ENCODE data around the gene ADCY3.
A peak's percentile ranks its signal among the peaks of the same experiment; 100 is the strongest.
"Not testable (repeated sequence)": the region's sequence is repeated elsewhere in the genome, so short reads cannot be mapped to it uniquely, and the experiment has no call there.

The ADCY3 gene

GRCh38 chr2:24820175-24820513 is 99.9 kb downstream of the ADCY3 start:
- no peak for DNase-seq (ENCODE audit: extremely low read depth in 1 of 2, low read depth in 1 of 2)

- DNase-seq (ENCODE audit: extremely low read depth in 1 of 2, low read depth in 1 of 2): no peak
Observed at GRCh38 chr2:24819442-24820174, 100.4 kb downstream of the ADCY3 start.

- no peak for DNase-seq (ENCODE audit: extremely low read depth in 1 of 2, low read depth in 1 of 2)
Observed at GRCh38 chr2:24818721-24819167, 101.3 kb downstream of the ADCY3 start.

GRCh38 chr2:24816884-24817283 is 103.2 kb downstream of the ADCY3 start:
- no peak for DNase-seq (ENCODE audit: extremely low read depth in 1 of 2, low read depth in 1 of 2)

GRCh38 chr2:24816404-24816803 is 103.6 kb downstream of the ADCY3 start:
- no peak for DNase-seq (ENCODE audit: extremely low read depth in 1 of 2, low read depth in 1 of 2)

GRCh38 chr2:24815171-24815570 is 104.9 kb downstream of the ADCY3 start:
- no peak for DNase-seq (ENCODE audit: extremely low read depth in 1 of 2, low read depth in 1 of 2)

- no peak for DNase-seq (ENCODE audit: extremely low read depth in 1 of 2, low read depth in 1 of 2)
Observed at GRCh38 chr2:24814516-24814915, 105.5 kb downstream of the ADCY3 start.

- no peak for DNase-seq (ENCODE audit: extremely low read depth in 1 of 2, low read depth in 1 of 2)
Observed at GRCh38 chr2:24813691-24814137, 106.3 kb downstream of the ADCY3 start.

- no peak for DNase-seq (ENCODE audit: extremely low read depth in 1 of 2, low read depth in 1 of 2)
Observed at GRCh38 chr2:24809316-24810007, 110.6 kb downstream of the ADCY3 start.

- no peak for DNase-seq (ENCODE audit: extremely low read depth in 1 of 2, low read depth in 1 of 2)
Observed at GRCh38 chr2:24806661-24807036, 113.4 kb downstream of the ADCY3 start.

GRCh38 chr2:24805811-24806660 is 114.0 kb downstream of the ADCY3 start:
- not testable (repeated sequence) for DNase-seq (ENCODE audit: extremely low read depth in 1 of 2, low read depth in 1 of 2)

GRCh38 chr2:24800487-24800886 is 119.5 kb downstream of the ADCY3 start:
- not testable (repeated sequence) for DNase-seq (ENCODE audit: extremely low read depth in 1 of 2, low read depth in 1 of 2)

GRCh38 chr2:24797644-24798043 is 122.4 kb downstream of the ADCY3 start:
- DNase-seq (ENCODE audit: extremely low read depth in 1 of 2, low read depth in 1 of 2): no peak

- DNase-seq (ENCODE audit: extremely low read depth in 1 of 2, low read depth in 1 of 2): no peak
Observed at GRCh38 chr2:24793761-24794435, 126.1 kb downstream of the ADCY3 start.

GRCh38 chr2:24792874-24793760 is 126.9 kb downstream of the ADCY3 start, which contains the start of the genes CENPO and PTRHD1:
Gene CENPO, plus strand, starts transcription at chr2:24793425. Its CDS starts 495 bp downstream, at chr2:24793920.
Gene PTRHD1, minus strand, starts transcription at chr2:24793391. Its CDS starts 14 bp downstream, at chr2:24793377.
- peak; percentile 84 to 91 for DNase-seq (ENCODE audit: extremely low read depth in 1 of 2, low read depth in 1 of 2)

GRCh38 chr2:24792542-24792873 is 127.5 kb downstream of the ADCY3 start:
- DNase-seq (ENCODE audit: extremely low read depth in 1 of 2, low read depth in 1 of 2): no peak

- DNase-seq (ENCODE audit: extremely low read depth in 1 of 2, low read depth in 1 of 2): no peak
Observed at GRCh38 chr2:24791452-24791851, 128.6 kb downstream of the ADCY3 start.

GRCh38 chr2:24788816-24789215 is 131.2 kb downstream of the ADCY3 start:
- DNase-seq (ENCODE audit: extremely low read depth in 1 of 2, low read depth in 1 of 2): no peak

- no peak for DNase-seq (ENCODE audit: extremely low read depth in 1 of 2, low read depth in 1 of 2)
Observed at GRCh38 chr2:24787532-24787931, 132.5 kb downstream of the ADCY3 start.
